GM21360 (cell line): ENCODE data around the gene CEND1.

Experiments used
- ATAC-seq: cut with Tn5 transposase; IDR thresholded peaks from one replicate; pipeline ENCODE4 v1.9.1; 2021; ENCODE audit warnings: mild to moderate bottlenecking, moderate library complexity; ENCODE audit not compliant: unreplicated experiment

The CEND1 gene

GRCh38 chr11:813072-813455, 23.2 kb upstream of the CEND1 start:
- ATAC-seq, result no peak

GRCh38 chr11:812390-812789, 22.5 kb upstream of the CEND1 start:
- no peak for ATAC-seq

- ATAC-seq, result no peak
Observed at GRCh38 chr11:811446-812245, 21.8 kb upstream of the CEND1 start.

GRCh38 chr11:810040-810567, 20.2 kb upstream of the CEND1 start:
- no peak for ATAC-seq

GRCh38 chr11:809287-810039, 19.6 kb upstream of the CEND1 start, which contains the start of gene RPLP2:
Gene RPLP2, plus strand, starts transcription at chr11:809967. Its CDS starts 268 bp downstream, at chr11:810235.
- ATAC-seq, result peak; percentile 68

- ATAC-seq, result no peak
Observed at GRCh38 chr11:808427-809286, 18.8 kb upstream of the CEND1 start.

- ATAC-seq, result no peak
Observed at GRCh38 chr11:804599-804964, 14.7 kb upstream of the CEND1 start.

- no peak for ATAC-seq
Observed at GRCh38 chr11:803770-804598, 14.1 kb upstream of the CEND1 start.

- ATAC-seq, result no peak
Observed at GRCh38 chr11:803467-803742, 13.5 kb upstream of the CEND1 start.

GRCh38 chr11:802693-803466, 13.0 kb upstream of the CEND1 start:
- no peak for ATAC-seq

- ATAC-seq, result no peak
Observed at GRCh38 chr11:802018-802617, 12.2 kb upstream of the CEND1 start.

- no peak for ATAC-seq
Observed at GRCh38 chr11:801097-801780, 11.3 kb upstream of the CEND1 start.

- no peak for ATAC-seq
Observed at GRCh38 chr11:800473-800872, 10.6 kb upstream of the CEND1 start.

- no peak for ATAC-seq
Observed at GRCh38 chr11:799641-800316, 9.9 kb upstream of the CEND1 start.

- ATAC-seq, result no peak
Observed at GRCh38 chr11:798093-798713, 8.3 kb upstream of the CEND1 start, which contains the start of gene SLC25A22. Gene SLC25A22, minus strand, starts transcription at chr11:798281. Its CDS starts 3,275 bp downstream, at chr11:795006.

- ATAC-seq, result no peak
Observed at GRCh38 chr11:797296-798092, 7.6 kb upstream of the CEND1 start.
